HG02943 (cell line): Measurements from ENCODE around the gene C1orf159.

Experiments used
- ATAC-seq: cut with Tn5 transposase; IDR thresholded peaks from one replicate; pipeline ENCODE4 v1.9.1; 2021; ENCODE audit warnings: mild to moderate bottlenecking, low read depth, moderate library complexity; ENCODE audit not compliant: unreplicated experiment

The C1orf159 gene

GRCh38 chr1:1132956-1133750, 17.3 kb upstream of the C1orf159 start:
- no peak for ATAC-seq

GRCh38 chr1:1132042-1132950, 16.4 kb upstream of the C1orf159 start:
- ATAC-seq, result no peak

GRCh38 chr1:1130206-1131120, 14.6 kb upstream of the C1orf159 start:
- ATAC-seq, result no peak

- no peak for ATAC-seq
Measured at GRCh38 chr1:1129381-1129821, 13.5 kb upstream of the C1orf159 start.

GRCh38 chr1:1128454-1129139, 12.7 kb upstream of the C1orf159 start:
- no peak for ATAC-seq

GRCh38 chr1:1127551-1128451, 11.9 kb upstream of the C1orf159 start:
- no peak for ATAC-seq

- ATAC-seq, result no peak
Measured at GRCh38 chr1:1125945-1126344, 10.1 kb upstream of the C1orf159 start.

GRCh38 chr1:1124786-1125642, 9.1 kb upstream of the C1orf159 start:
- ATAC-seq, result no peak

- ATAC-seq, result no peak
Measured at GRCh38 chr1:1124508-1124785, 8.6 kb upstream of the C1orf159 start.

GRCh38 chr1:1123581-1124507, 8.0 kb upstream of the C1orf159 start:
- ATAC-seq, result no peak

- ATAC-seq, result no peak
Measured at GRCh38 chr1:1122981-1123480, 7.1 kb upstream of the C1orf159 start.

- no peak for ATAC-seq
Measured at GRCh38 chr1:1122078-1122811, 6.4 kb upstream of the C1orf159 start.

- no peak for ATAC-seq
Measured at GRCh38 chr1:1121611-1122077, 5.8 kb upstream of the C1orf159 start.

- no peak for ATAC-seq
Measured at GRCh38 chr1:1120866-1121591, 5.1 kb upstream of the C1orf159 start.

- ATAC-seq, result no peak
Measured at GRCh38 chr1:1120096-1120495, 4.2 kb upstream of the C1orf159 start.
